Keratinocyte (primary cell): Measurements from ENCODE around the gene ELAVL1.
A peak's percentile ranks its signal among the peaks of the same experiment; 100 is the strongest.

Source experiments
- EZH2 ChIP-seq: IDR thresholded peaks from one replicate; pipeline ENCODE4 v1.6.1; 2012; ENCODE audit warnings: inconsistent platforms, mild to moderate bottlenecking, low read length, moderate library complexity
- TF ChIP-seq, protein P1 (sequence below), 3 experiments: IDR thresholded peaks in 1 of 3; conservative IDR thresholded peaks in 1 of 3; optimal IDR thresholded peaks in 1 of 3; 2 replicates in 2 of 3; 3 replicates in 1 of 3; pipeline versions ENCODE3 to v1.5.1; 2011; ENCODE audit warnings: low read length in 3 of 3, mild to moderate bottlenecking in 3 of 3, moderate library complexity in 2 of 3, control low read depth in 1 of 3, inconsistent platforms in 1 of 3; ENCODE audit not compliant: insufficient read depth in 2 of 3; ENCODE audit errors: extremely low read depth in 1 of 3

DNA sequence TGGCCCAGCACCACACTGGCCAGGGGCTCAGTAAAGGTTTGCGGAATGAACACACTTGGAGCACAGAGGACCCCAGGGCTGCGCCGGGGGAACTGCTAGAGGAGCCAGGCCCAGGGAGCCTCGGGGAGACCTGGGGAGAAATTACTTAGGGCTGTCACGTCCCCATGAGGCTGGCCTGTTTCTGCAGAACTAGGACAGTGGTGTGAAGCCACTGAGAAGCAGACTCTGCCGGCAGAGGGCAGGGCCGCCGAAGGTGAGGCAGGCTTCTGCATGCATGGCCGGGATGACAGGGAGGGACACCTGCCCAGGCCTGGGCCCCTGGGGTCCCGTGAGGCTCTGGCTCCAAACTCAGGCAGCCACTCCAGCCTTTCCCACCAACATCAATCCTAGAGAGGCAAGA, 26.4 kb downstream of the ELAVL1 start:
- TF ChIP-seq, protein P1, sequence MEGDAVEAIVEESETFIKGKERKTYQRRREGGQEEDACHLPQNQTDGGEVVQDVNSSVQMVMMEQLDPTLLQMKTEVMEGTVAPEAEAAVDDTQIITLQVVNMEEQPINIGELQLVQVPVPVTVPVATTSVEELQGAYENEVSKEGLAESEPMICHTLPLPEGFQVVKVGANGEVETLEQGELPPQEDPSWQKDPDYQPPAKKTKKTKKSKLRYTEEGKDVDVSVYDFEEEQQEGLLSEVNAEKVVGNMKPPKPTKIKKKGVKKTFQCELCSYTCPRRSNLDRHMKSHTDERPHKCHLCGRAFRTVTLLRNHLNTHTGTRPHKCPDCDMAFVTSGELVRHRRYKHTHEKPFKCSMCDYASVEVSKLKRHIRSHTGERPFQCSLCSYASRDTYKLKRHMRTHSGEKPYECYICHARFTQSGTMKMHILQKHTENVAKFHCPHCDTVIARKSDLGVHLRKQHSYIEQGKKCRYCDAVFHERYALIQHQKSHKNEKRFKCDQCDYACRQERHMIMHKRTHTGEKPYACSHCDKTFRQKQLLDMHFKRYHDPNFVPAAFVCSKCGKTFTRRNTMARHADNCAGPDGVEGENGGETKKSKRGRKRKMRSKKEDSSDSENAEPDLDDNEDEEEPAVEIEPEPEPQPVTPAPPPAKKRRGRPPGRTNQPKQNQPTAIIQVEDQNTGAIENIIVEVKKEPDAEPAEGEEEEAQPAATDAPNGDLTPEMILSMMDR (optimal IDR thresholded peaks at IDR 0.05 in 1 of 3, IDR thresholded peaks at IDR 0.05 in 1 of 3, conservative IDR thresholded peaks at IDR 0.05 in 1 of 3; ENCODE audit: extremely low read depth in 1 of 3, insufficient read depth in 2 of 3, low read length in 3 of 3), result peak in 2 of 3 experiments; percentile 66 to 75
- no peak for TF ChIP-seq EZH2
